Measurements from ENCODE around the gene POLH. TPM values are rescaled to one million over a fixed set of nuclear protein-coding genes. Genes with fewer than 3 reads are reported as not detected.

Gene POLH
- total RNA-seq, 4 donors from 2014 or later: 14.8 to 19.5 (median 15.2) TPM

DNA sequence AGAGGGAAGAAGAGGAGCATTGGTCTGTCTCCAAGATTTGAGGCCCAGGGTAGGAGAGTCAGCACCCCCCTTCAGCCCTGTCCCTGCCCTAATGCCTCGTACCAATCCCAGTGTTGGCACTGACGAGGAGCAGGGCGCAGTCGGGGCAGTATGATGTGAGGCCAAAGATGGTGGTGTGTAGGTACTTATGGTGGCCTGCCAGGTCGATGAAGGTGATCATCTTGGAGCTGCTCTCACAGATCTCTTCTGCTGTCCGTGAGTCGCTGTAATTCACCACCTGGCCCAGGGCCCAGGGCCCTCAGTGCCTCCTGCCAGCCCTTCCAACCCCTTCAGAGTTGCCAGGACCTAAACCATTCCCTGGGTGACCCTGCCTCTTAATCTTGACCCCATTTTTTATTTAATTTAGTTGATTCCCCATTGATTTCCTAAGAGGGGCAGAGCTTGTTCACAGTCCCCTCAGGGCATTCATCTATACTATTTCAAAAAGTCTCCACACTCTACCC lies 48.9 kb downstream of the POLH start:
- no peaks in the 10 kb centered on the region for H3K27me3 ChIP-seq
- H3K36me3 ChIP-seq: peaks cover 61 to 63% of the 10 kb centered on the region in 2 donors
- peaks cover 17 to 23% of the 10 kb centered on the region in 2 donors for H3K4me1 ChIP-seq
- intact Hi-C loops (cut with DNase I): no loop called here
- H3K27ac ChIP-seq: no peak overlapping the region
- no peak for DNase-seq
- H3K9me3 ChIP-seq: no peaks in the 10 kb centered on the region
- 83 to 88% methylated on average over 7 of the region's 7 CpGs for WGBS, 2 donors
- H3K4me3 ChIP-seq (replicated peaks in 1 of 3): no peak overlapping the region
- no peak for TF ChIP-seq CTCF (IDR thresholded peaks at IDR 0.05)
- no peak for TF ChIP-seq POLR2A (IDR thresholded peaks at IDR 0.05)

DNA sequence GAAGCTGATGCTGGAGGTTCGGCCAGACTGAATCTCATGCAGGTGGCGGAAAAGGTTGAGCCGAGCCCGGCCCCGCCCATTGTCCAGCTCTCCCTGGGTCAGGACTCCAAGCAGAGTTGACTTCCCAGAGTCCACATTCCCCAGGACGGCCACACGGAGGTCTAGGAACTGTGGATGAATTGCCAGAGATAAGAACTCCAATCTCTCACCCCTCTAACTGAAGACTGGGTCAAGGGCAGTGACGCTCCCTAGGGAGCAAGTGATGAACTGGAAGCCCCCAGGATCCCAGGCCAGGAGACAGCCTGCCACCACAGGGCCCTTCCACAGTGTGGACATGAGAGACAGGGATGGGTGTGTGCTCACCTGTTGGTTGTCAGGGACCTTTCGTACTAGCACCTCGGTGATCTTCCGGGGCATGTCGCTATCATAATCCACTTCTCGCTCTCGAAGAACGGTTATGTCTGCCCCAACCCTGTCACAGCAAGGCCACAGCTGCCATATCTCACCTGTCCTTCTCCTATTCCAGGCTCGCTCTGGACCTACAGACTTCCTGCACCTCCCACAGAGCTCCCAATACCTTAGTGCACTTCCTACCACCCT lies 49.5 kb downstream of the POLH start:
- no peak for DNase-seq
- WGBS, 2 donors: 92% methylated on average over 13 to 16 of the region's 16 CpGs
- Histone ChIP-seq H3K9me3 (no peaks in the 10 kb centered on the region), H3K36me3 (peaks cover 56 to 60% of the 10 kb centered on the region in 2 donors), H3K27me3 (no peaks in the 10 kb centered on the region), H3K27ac (peak overlapping the region in 1 of 3 donors; percentile 98), H3K4me3 (replicated peaks in 1 of 3) (no peak overlapping the region), H3K4me1 (peaks cover 17 to 29% of the 10 kb centered on the region in 2 donors)
- intact Hi-C loops (cut with DNase I): no loop called here
- TF ChIP-seq CTCF (IDR thresholded peaks at IDR 0.05): no peak
- no peak for TF ChIP-seq POLR2A (IDR thresholded peaks at IDR 0.05)

GRCh38 chr6:43627008-43627825 lies 51.2 kb downstream of the POLH start:
- Histone ChIP-seq H3K27me3 (no peaks in the 10 kb centered on the region), H3K36me3 (peaks cover 39 to 45% of the 10 kb centered on the region in 2 donors), H3K27ac (peak overlapping the region; percentile 75 to 98 (median 97)), H3K9me3 (no peaks in the 10 kb centered on the region), H3K4me1 (peaks cover 17 to 30% of the 10 kb centered on the region in 2 donors), H3K4me3 (replicated peaks in 1 of 3) (peak overlapping the region in 1 of 3 donors; percentile 92)
- WGBS, 2 donors: 28 to 47% methylated on average over 5 of the region's 5 CpGs
- peak; percentile 91 for DNase-seq
- intact Hi-C loops (cut with DNase I): no loop called here
- TF ChIP-seq CTCF (IDR thresholded peaks at IDR 0.05) (no peak), POLR2A (IDR thresholded peaks at IDR 0.05) (peak in 1 of 2 donors; percentile 61)

- H3K36me3 ChIP-seq: peaks cover 27 to 32% of the 10 kb centered on the region in 2 donors
- intact Hi-C loops (cut with DNase I): no loop called here
- H3K4me3 ChIP-seq (replicated peaks in 1 of 3): peak overlapping the region; percentile 51 to 92 (median 57)
- H3K27me3 ChIP-seq: no peaks in the 10 kb centered on the region
- peaks cover 17 to 30% of the 10 kb centered on the region in 2 donors for H3K4me1 ChIP-seq
- peak overlapping the region; percentile 75 to 98 (median 97) for H3K27ac ChIP-seq
- 2 to 4% methylated on average over 25 of the region's 25 CpGs for WGBS, 2 donors
- TF ChIP-seq CTCF (IDR thresholded peaks at IDR 0.05): no peak
- peak in 1 of 2 donors; percentile 9 for TF ChIP-seq POLR2A (IDR thresholded peaks at IDR 0.05)
- no peaks in the 10 kb centered on the region for H3K9me3 ChIP-seq
- DNase-seq: peak; percentile 66 to 73
Measured at GRCh38 chr6:43628393-43629103, 52.6 kb downstream of the POLH start.
